ENCODE results near the gene RAG1.

DNA sequence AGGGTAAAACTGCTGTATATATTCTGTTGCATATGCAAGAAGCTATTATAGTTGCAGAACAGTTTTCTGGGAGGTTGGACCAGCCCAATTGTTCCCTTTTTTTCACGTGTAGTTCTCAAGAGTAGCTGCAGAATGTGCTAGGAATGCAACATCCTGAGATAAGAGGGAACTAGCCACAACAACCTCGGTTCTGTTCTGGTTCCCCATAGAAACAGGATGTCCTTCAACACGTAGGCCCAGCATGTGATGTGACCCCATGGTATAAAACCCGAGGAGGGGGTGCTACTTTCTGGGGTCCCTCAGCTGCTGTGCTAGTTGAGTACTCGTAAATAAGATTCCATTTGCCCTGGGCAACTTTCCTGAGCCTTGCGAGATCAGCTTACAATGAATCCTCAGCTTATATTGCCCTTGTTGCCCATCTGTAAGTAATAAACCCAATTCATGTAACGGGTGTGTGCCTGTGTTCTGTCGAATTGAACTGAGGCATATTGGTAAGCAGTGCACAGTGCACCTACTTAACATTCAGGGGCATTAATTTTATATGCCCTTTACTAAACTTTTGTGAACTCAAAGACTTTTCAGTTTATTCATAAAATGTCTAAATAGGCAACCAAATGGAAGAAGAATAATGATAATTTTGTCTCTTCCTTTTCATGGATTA is 34.7 kb upstream of the RAG1 start:
- TF ChIP-seq POLR2A (IDR thresholded peaks at IDR 0.05) (no peak), POLR2AphosphoS5 (IDR thresholded peaks at IDR 0.05) (no peak)
- TF ChIP-seq, protein P1, sequence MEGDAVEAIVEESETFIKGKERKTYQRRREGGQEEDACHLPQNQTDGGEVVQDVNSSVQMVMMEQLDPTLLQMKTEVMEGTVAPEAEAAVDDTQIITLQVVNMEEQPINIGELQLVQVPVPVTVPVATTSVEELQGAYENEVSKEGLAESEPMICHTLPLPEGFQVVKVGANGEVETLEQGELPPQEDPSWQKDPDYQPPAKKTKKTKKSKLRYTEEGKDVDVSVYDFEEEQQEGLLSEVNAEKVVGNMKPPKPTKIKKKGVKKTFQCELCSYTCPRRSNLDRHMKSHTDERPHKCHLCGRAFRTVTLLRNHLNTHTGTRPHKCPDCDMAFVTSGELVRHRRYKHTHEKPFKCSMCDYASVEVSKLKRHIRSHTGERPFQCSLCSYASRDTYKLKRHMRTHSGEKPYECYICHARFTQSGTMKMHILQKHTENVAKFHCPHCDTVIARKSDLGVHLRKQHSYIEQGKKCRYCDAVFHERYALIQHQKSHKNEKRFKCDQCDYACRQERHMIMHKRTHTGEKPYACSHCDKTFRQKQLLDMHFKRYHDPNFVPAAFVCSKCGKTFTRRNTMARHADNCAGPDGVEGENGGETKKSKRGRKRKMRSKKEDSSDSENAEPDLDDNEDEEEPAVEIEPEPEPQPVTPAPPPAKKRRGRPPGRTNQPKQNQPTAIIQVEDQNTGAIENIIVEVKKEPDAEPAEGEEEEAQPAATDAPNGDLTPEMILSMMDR (IDR thresholded peaks at IDR 0.05) = no peak

Measured in gastroesophageal sphincter (tissue), 3 donors.